T47D (cell line): ENCODE data around the gene CFAP74.
"Not testable (repeated sequence)": the region's sequence is repeated elsewhere in the genome, so short reads cannot be mapped to it uniquely, and the experiment has no call there.

Experiments used
- DNase-seq, 2 experiments: peaks; one replicate each; pipeline versions ENCODE4 v3.0.0 to v3.0.0-alpha.2; 2011 to 2012; ENCODE audit warnings: low read depth in 1 of 2, low spot score in 1 of 2
- JUND ChIP-seq: IDR thresholded peaks from 2 replicates; pipeline ENCODE4 v1.6.1; 2012; ENCODE audit warnings: low read depth
- in situ Hi-C: cut with HindIII; loops from 2 replicates; pipeline ENCODE4 v1.10.0; 2016; ENCODE audit warnings: low sequenced_read_pairs, low pct_unique_long_range_greater_than_20kb

The CFAP74 gene

DNA sequence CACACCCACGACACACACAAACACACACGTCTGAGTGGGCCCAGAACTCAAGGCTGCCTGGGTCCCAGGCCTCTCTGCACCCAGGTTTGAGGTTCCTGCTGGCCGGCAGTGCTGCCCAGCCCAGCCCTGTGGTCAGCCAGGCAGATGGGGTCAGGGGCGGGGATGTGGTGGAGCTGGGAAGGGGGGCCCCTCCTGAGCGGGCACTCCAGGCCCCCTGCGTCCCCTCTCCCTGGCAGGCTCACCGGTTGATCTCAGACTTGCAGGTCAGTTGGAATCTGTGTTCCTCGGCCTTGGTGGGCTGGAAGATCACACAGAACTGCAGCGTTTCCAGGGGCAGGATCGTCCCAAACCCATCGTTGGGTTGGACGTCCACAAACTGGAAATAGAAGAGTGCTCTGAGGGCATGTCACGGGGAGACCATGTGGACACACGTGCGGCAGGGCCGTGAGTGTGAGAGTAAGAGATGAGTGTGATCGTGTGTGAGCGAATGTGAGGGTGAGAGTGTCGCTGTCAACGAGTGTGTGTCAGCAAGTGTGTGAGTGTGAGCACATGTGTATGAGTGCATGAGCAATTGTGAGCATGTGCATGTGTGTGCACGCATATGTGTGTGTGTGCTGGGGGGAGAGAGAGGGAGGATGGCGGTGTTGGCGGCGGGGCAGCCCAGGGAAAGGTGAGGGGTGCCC lies 64.8 kb downstream of the CFAP74 start:
- in situ Hi-C loops = no loop called here
- TF ChIP-seq JUND = no peak
- no peak for DNase-seq

- in situ Hi-C loops = no loop called here
- no peak for TF ChIP-seq JUND
- no peak for DNase-seq
Measured at GRCh38 chr1:1938276-1938573, 65.4 kb downstream of the CFAP74 start.

DNA sequence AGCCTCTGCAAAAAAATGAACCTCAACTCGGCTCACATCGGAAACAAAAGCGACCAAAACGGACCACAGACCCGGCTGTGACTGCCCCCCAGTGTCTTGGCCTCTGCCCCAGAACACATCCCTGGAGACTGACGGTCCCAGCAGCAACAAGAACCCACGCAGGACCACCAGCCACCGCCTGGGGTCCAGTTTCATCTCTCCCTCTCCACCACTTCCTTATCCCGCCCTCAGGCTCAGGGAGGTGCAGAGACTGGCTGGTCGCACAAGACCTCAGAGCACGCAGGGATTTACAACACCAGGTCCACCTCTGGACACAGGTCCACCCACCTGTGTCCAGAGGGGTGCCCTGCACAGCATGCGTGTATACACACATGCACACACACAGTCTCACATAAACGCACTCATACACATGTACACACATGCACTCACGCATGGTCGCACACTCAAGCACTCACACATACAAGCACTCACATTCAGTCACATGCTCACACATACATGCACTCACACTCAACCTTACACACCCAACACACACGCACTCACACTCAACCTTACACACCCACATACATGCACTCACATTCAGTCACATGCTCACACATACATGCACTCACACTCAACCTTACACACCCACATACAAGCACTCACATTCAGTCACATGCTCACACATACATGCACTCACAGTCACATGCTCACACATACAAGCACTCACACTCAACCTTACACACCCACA lies 65.9 kb downstream of the CFAP74 start:
- TF ChIP-seq JUND = no peak
- in situ Hi-C loops = no loop called here

DNA sequence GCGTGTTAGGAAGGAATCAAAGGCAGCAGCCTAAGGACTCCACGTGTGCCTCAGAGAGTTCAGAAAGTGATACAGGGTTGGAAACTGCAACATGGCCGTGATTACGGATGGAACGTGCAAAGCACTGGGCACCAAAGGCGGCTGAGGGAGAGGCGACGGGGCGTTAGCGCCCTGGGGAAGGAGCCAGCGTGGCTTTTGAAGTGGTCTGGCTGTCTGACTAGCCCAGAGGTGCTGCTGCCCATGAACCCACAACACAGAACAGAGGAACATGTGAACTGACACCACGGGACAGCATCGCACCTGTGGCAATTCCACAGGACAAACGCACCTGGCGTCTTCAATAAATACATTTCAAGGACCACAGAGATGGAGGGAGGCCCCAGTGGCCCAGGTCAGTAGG lies 66.5 kb downstream of the CFAP74 start:
- DNase-seq = no peak
- in situ Hi-C loops = no loop called here
- no peak for TF ChIP-seq JUND

More for the DNA sequence above, 65.9 kb downstream of the CFAP74 start:
- no peak for DNase-seq

DNA sequence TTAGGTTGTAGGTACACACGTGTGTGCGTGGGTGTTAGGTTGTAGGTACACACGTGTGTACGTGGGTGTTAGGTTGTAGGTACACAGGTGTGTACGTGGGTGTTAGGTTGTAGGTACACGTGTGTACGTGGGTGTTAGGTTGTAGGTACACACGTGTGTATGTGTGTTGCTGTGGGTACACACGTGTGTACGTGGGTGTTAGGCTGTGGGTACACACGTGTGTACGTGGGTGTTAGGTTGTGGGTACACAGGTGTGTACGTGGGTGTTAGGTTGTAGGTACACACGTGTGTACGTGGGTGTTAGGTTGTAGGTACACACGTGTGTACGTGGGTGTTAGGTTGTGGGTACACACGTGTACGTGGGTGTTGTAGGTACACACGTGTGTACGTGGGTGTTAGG lies 68.7 kb downstream of the CFAP74 start:
- in situ Hi-C loops, DNase-seq: not testable (repeated sequence)

DNA sequence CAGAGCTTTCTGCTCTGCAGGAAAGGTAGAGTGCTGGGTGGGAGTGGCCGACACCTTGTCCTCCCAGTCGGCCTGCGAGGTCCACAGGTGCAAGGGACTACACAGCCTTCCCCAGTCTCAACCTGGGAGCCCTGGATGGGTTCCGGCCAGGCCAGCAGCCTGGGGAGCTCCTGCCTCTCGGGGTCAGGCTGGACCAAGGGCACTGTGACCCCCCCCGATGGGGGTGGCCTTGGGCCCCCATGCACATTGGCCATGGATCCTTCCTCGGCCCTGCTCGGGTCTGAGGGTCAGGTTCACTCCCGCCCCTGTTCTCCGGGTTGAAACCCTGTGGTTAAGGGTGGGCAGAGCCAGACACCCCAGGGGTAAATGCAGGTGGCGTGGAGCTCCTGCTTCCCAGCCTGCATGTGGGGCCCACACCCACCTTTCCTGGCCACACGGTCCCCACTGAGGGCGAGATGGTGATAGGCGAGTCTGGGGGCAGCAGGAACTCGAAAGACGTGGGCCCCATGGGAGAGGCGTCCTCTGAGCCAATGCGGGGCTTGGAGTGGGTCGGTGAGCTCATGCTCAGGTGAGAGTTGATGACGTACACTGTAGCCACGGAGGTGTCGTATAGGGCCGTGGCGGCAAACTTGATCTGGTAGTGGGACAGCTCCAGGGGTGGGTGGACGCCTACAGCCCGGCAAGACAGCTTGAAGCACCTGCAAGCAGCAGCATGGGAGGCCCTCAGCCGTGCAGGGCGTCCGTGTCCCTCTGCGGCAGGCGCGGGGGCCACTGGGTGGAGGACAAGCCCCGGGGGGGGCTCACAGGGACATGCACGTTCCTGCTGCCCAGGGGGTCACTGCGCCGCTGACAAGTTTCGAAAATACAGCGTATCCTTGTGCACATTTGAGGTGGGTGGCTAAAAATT lies 73.7 kb downstream of the CFAP74 start:
- DNase-seq = no peak
- in situ Hi-C loops = no loop called here
- TF ChIP-seq JUND = no peak

GRCh38 chr1:1929102-1929638 lies 74.4 kb downstream of the CFAP74 start:
- in situ Hi-C loops = no loop called here
- DNase-seq = no peak
- no peak for TF ChIP-seq JUND

- no peak for TF ChIP-seq JUND
- in situ Hi-C loops = no loop called here
- DNase-seq = no peak
Measured at GRCh38 chr1:1928231-1929101, 75.1 kb downstream of the CFAP74 start.

- TF ChIP-seq JUND = no peak
- in situ Hi-C loops = no loop called here
- DNase-seq = no peak
Measured at GRCh38 chr1:1927751-1928150, 75.8 kb downstream of the CFAP74 start.

DNA sequence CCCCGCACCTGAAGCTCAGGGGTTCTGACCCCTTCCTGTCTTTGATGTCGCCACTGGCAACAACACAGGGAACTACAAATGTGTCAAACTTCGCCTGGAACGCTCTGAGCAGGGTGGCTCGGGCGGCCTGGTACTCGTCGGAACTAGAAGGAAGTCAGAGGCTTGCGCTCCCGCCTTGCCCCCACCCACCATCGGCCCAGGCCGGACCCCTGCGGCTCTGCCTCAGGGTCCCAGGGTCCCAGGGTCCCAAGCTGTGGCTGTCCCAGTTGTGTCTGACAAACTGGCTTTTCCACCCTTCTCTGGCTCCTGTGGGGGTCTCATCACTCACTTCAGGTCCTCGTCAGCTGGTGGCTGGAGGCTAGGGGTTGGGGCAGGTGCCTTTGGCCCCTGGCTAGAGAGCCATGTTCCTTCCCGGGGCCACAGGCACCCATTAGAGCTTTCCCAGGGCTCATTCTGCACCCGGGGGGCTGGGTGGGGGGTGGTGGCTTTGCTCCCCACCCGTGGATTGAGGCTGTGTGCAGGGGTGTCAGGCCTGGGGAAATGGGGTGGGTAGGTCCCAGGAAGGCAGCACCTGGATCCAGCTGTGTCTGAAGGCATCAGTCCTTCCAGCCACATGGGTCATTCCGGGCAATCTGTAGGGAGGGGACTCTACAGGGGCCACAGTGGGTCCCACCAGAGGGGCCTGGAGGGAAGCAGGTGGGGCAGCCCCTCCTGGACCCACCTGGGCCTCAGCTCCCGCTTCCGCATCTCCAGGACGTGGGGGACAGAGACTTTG lies 76.5 kb downstream of the CFAP74 start:
- in situ Hi-C loops = no loop called here
- DNase-seq = no peak
- TF ChIP-seq JUND = no peak

- TF ChIP-seq JUND = no peak
- no peak for DNase-seq
- in situ Hi-C loops = no loop called here
Measured at GRCh38 chr1:1926346-1926811, 77.2 kb downstream of the CFAP74 start.
